ENCODE measurements around the gene PDLIM4. TPM values are rescaled to one million over a fixed set of nuclear protein-coding genes. Genes with fewer than 3 reads are reported as not detected.

Gene PDLIM4
- polyA plus RNA-seq, 1 donor from 2014 or later = not detected

- Histone ChIP-seq H3K4me3 (ENCODE audit: low read length) (no peak overlapping the region), H4K20me1 (ENCODE audit: insufficient read depth) (no peaks in the 10 kb centered on the region), H3K9me2 (ENCODE audit: insufficient read depth, low read length) (no peaks in the 10 kb centered on the region), H3K27ac (ENCODE audit: low read length) (no peak overlapping the region), H3K36me3 (ENCODE audit: insufficient read depth, low read length) (no peaks in the 10 kb centered on the region), H3K79me2 (replicated peaks; ENCODE audit: insufficient read depth, low read length) (no peaks in the 10 kb centered on the region), H3K27me3 (ENCODE audit: insufficient read depth, low read depth, low read length) (no peaks in the 10 kb centered on the region), H3F3A (ENCODE audit: insufficient read depth, low read length, poor library complexity, severe bottlenecking) (no peaks in the 10 kb centered on the region), H3K4me2 (ENCODE audit: low read length) (no peak overlapping the region), H3K9ac (ENCODE audit: low read length) (no peak overlapping the region), H3K9me3 (ENCODE audit: low read length) (no peaks in the 10 kb centered on the region), H2AFZ (ENCODE audit: low read depth, low read length) (no peak overlapping the region)
- no peak for TF ChIP-seq SMC3 (conservative IDR thresholded peaks at IDR 0.05; ENCODE audit: poor library complexity)
- TF ChIP-seq MXI1 (conservative IDR thresholded peaks at IDR 0.05; ENCODE audit: poor library complexity, severe bottlenecking) = no peak
- TF ChIP-seq CTCF (IDR thresholded peaks at IDR 0.05; ENCODE audit: poor library complexity, severe bottlenecking) = no peak
- TF ChIP-seq, protein P1, sequence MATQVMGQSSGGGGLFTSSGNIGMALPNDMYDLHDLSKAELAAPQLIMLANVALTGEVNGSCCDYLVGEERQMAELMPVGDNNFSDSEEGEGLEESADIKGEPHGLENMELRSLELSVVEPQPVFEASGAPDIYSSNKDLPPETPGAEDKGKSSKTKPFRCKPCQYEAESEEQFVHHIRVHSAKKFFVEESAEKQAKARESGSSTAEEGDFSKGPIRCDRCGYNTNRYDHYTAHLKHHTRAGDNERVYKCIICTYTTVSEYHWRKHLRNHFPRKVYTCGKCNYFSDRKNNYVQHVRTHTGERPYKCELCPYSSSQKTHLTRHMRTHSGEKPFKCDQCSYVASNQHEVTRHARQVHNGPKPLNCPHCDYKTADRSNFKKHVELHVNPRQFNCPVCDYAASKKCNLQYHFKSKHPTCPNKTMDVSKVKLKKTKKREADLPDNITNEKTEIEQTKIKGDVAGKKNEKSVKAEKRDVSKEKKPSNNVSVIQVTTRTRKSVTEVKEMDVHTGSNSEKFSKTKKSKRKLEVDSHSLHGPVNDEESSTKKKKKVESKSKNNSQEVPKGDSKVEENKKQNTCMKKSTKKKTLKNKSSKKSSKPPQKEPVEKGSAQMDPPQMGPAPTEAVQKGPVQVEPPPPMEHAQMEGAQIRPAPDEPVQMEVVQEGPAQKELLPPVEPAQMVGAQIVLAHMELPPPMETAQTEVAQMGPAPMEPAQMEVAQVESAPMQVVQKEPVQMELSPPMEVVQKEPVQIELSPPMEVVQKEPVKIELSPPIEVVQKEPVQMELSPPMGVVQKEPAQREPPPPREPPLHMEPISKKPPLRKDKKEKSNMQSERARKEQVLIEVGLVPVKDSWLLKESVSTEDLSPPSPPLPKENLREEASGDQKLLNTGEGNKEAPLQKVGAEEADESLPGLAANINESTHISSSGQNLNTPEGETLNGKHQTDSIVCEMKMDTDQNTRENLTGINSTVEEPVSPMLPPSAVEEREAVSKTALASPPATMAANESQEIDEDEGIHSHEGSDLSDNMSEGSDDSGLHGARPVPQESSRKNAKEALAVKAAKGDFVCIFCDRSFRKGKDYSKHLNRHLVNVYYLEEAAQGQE (IDR thresholded peaks at IDR 0.05; ENCODE audit: borderline replicate concordance) = no peak
- no peak for TF ChIP-seq TAF1 (IDR thresholded peaks at IDR 0.05; ENCODE audit: low read depth)
- no peak for TF ChIP-seq EZH2 (IDR thresholded peaks at IDR 0.05; ENCODE audit: borderline replicate concordance, insufficient read depth, low read length, poor library complexity, severe bottlenecking)
- TF ChIP-seq POLR2AphosphoS5 (IDR thresholded peaks at IDR 0.05) = no peak
Measured at GRCh38 chr5:132243366-132243977, 14.0 kb upstream of the PDLIM4 start.

DNA sequence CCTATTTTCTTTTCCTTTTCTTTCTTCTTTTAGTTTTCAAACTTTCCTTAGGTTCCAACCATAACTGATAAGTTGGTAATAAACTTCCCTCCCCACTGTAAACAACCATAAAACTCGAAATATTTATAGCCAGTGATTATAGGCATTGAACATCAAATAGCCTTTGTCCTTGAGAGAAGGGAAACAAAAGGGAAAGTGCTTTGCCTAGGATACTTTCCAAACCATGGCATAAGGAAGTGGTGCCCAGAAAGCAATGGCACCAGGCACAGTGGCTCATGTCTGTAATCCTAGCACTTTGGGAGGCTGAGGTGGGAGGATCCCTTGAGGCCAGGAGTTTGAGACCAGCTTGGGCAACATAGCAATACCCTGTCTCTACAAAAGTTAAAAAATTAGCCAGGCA lies 11.9 kb upstream of the PDLIM4 start:
- TF ChIP-seq EZH2 (IDR thresholded peaks at IDR 0.05; ENCODE audit: borderline replicate concordance, insufficient read depth, low read length, poor library complexity, severe bottlenecking) = no peak
- TF ChIP-seq POLR2AphosphoS5 (IDR thresholded peaks at IDR 0.05) = no peak
- TF ChIP-seq, protein P1 (IDR thresholded peaks at IDR 0.05; ENCODE audit: borderline replicate concordance) = no peak
- TF ChIP-seq SMC3 (conservative IDR thresholded peaks at IDR 0.05; ENCODE audit: poor library complexity) = no peak
- no peak for TF ChIP-seq TAF1 (IDR thresholded peaks at IDR 0.05; ENCODE audit: low read depth)
- TF ChIP-seq MXI1 (conservative IDR thresholded peaks at IDR 0.05; ENCODE audit: poor library complexity, severe bottlenecking) = no peak
- no peak for TF ChIP-seq CTCF (IDR thresholded peaks at IDR 0.05; ENCODE audit: poor library complexity, severe bottlenecking)
- TF ChIP-seq RAD21 (conservative IDR thresholded peaks at IDR 0.05) = no peak
- TF ChIP-seq EP300 (conservative IDR thresholded peaks at IDR 0.05; ENCODE audit: poor library complexity, severe bottlenecking) = no peak
- H3K79me2 ChIP-seq (replicated peaks; ENCODE audit: insufficient read depth, low read length) = no peaks in the 10 kb centered on the region
- H3K4me3 ChIP-seq (ENCODE audit: low read length) = no peak overlapping the region
- no peaks in the 10 kb centered on the region for H4K20me1 ChIP-seq (ENCODE audit: insufficient read depth)
- no peaks in the 10 kb centered on the region for H3K9me3 ChIP-seq (ENCODE audit: low read length)
- H3K36me3 ChIP-seq (ENCODE audit: insufficient read depth, low read length) = no peaks in the 10 kb centered on the region
- H3K9me2 ChIP-seq (ENCODE audit: insufficient read depth, low read length) = no peaks in the 10 kb centered on the region
- no peak overlapping the region for H3K4me2 ChIP-seq (ENCODE audit: low read length)
- H3F3A ChIP-seq (ENCODE audit: insufficient read depth, low read length, poor library complexity, severe bottlenecking) = no peaks in the 10 kb centered on the region
- H2AFZ ChIP-seq (ENCODE audit: low read depth, low read length) = no peak overlapping the region
- no peak overlapping the region for H3K9ac ChIP-seq (ENCODE audit: low read length)
- H3K27me3 ChIP-seq (ENCODE audit: insufficient read depth, low read depth, low read length) = no peaks in the 10 kb centered on the region
- H3K27ac ChIP-seq (ENCODE audit: low read length) = no peak overlapping the region

Measured in neural cell (in vitro differentiated cells).